HCT116 (cell line): ENCODE results near the gene SHC1. TPM values are rescaled to one million over a fixed set of nuclear protein-coding genes. Genes with fewer than 3 reads are reported as not detected.

Source experiments
- ATAC-seq: fragments of 200-7000 bp; cut with Tn5 transposase; 2 replicates; pipeline ENCODE4 v1.9.1; 2020; ENCODE audit warnings: mild to moderate bottlenecking, moderate library complexity
- BruUV-seq: library from RNA; stranded (reverse); fragments of 400-500 nt; replicated peaks from 2 replicates; lab custom pipeline; 2021; lab: Mats Ljungman, UMichigan
- CTCF ChIA-PET: fragments of 300-600 bp; sonication (Branson Sonifier 250); formaldehyde crosslinking; loops from one replicate; lab custom pipeline; 2021; ENCODE audit warnings: antibody characterized with exemption; lab: Charles Lee
- POLR2A ChIA-PET: fragments of 300-600, 350-600 bp; sonication (Branson Sonifier 250); formaldehyde crosslinking; loops from one replicate; lab custom pipeline; 2021; ENCODE audit warnings: antibody characterized with exemption; lab: Charles Lee
- RAD21 ChIA-PET, 2 experiments: fragments of 300-600 bp; sonication (Branson Sonifier 250); formaldehyde crosslinking; loops; one replicate each; lab custom pipeline; 2023; ENCODE audit warnings: low total read pairs in 2 of 2; ENCODE audit not compliant: uncharacterized antibody in 2 of 2, unreplicated experiment in 2 of 2, low non-redundant PET in 1 of 2; lab: Charles Lee
- DNase-seq: peaks from one replicate; pipeline ENCODE4 v3.0.0-alpha.2; 2010; ENCODE audit warnings: low read depth, low spot score
- H2AFZ ChIP-seq: fragments of 200-600 bp; shearing (Covaris generic), sonication (generic); 2 replicates; pipeline ENCODE4 v1.6.1; 2017; ENCODE audit warnings: low read depth, mixed run types, mixed read lengths, antibody characterized with exemption, low read length; ENCODE audit not compliant: poor library complexity, severe bottlenecking
- H3K27ac ChIP-seq: 2 replicates; pipeline ENCODE4 v1.5.1; 2012; ENCODE audit warnings: low read depth, low read length
- H3K27me3 ChIP-seq: fragments of 200-600 bp; sonication (generic); 2 replicates; pipeline ENCODE4 v1.6.1; 2016; ENCODE audit warnings: mixed run types, low read length, mixed read lengths; ENCODE audit not compliant: insufficient read depth
- H3K36me3 ChIP-seq, 2 experiments: fragments of 200-500 bp in 1 of 2; fragments of 200-600 bp in 1 of 2; sonication (Bioruptor generic) in 1 of 2; sonication (generic) in 1 of 2; 2 replicates each; pipeline versions ENCODE4 v1.5.1 to v1.6.1; 2014 to 2016; ENCODE audit warnings: low read length in 2 of 2, inconsistent platforms in 1 of 2, mixed read lengths in 1 of 2, mixed run types in 1 of 2; ENCODE audit not compliant: insufficient read depth in 2 of 2, control insufficient read depth in 1 of 2
- H3K4me1 ChIP-seq, 2 experiments: fragments of 200-600 bp in 1 of 2; sonication (generic) in 1 of 2; 2 replicates each; pipeline versions ENCODE4 v1.5.1 to v1.6.1; 2012 to 2017; ENCODE audit warnings: low read length in 2 of 2, inconsistent platforms in 1 of 2, mild to moderate bottlenecking in 1 of 2, mixed read lengths in 1 of 2, mixed run types in 1 of 2, moderate library complexity in 1 of 2; ENCODE audit not compliant: insufficient read depth in 2 of 2, control insufficient read depth in 1 of 2
- H3K4me2 ChIP-seq: fragments of 200-600 bp; sonication (generic); 2 replicates; pipeline ENCODE4 v1.6.1; 2017; ENCODE audit warnings: mixed run types, low read length, mixed read lengths
- H3K4me3 ChIP-seq, 2 experiments: fragments of 200-600 bp in 1 of 2; sonication (generic) in 1 of 2; replicated peaks in 1 of 2; 2 replicates each; pipeline ENCODE4 v1.5.1; 2011 to 2016; ENCODE audit warnings: low read length in 2 of 2, control low read depth in 1 of 2, low read depth in 1 of 2, mild to moderate bottlenecking in 1 of 2, mixed read lengths in 1 of 2, mixed run types in 1 of 2
- H3K79me2 ChIP-seq: fragments of 200-600 bp; sonication (generic); 2 replicates; pipeline ENCODE4 v1.6.1; 2017; ENCODE audit warnings: mild to moderate bottlenecking, mixed run types, low read length, moderate library complexity, mixed read lengths; ENCODE audit not compliant: insufficient read depth
- H3K9ac ChIP-seq: fragments of 200-600 bp; sonication (generic); 2 replicates; pipeline ENCODE4 v1.6.1; 2016; ENCODE audit warnings: low read length, mixed read lengths
- H3K9me2 ChIP-seq: fragments of 200-600 bp; sonication (generic), shearing (Covaris generic); 2 replicates; pipeline ENCODE4 v1.6.1; 2017; ENCODE audit warnings: mixed run types, mild to moderate bottlenecking, moderate library complexity; ENCODE audit not compliant: insufficient read depth
- H3K9me3 ChIP-seq, 2 experiments: fragments of 200-500 bp in 1 of 2; fragments of 200-600 bp in 1 of 2; sonication (Bioruptor generic) in 1 of 2; sonication (generic) in 1 of 2; 2 replicates each; pipeline ENCODE4 v1.6.1; 2014 to 2017; ENCODE audit warnings: low read length in 2 of 2, mixed read lengths in 2 of 2, inconsistent platforms in 1 of 2, low read depth in 1 of 2, mild to moderate bottlenecking in 1 of 2, mixed run types in 1 of 2, moderate library complexity in 1 of 2; ENCODE audit not compliant: control insufficient read depth in 1 of 2, insufficient read depth in 1 of 2
- H4K20me1 ChIP-seq: fragments of 200-600 bp; sonication (generic), shearing (Covaris generic); 2 replicates; pipeline ENCODE4 v1.6.1; 2017; ENCODE audit warnings: mixed run types, mild to moderate bottlenecking, moderate library complexity; ENCODE audit not compliant: insufficient read depth
- CBX3 ChIP-seq: IDR thresholded peaks from 2 replicates; pipeline ENCODE4 v1.6.1; 2012; ENCODE audit warnings: low read depth
- EGR1 ChIP-seq: IDR thresholded peaks from 2 replicates; pipeline ENCODE4 v1.6.1; 2012; ENCODE audit warnings: low read depth
- ELF1 ChIP-seq: IDR thresholded peaks from 2 replicates; pipeline ENCODE4 v1.6.1; 2012; ENCODE audit warnings: low read depth, borderline replicate concordance
- EZH2 ChIP-seq: fragments of 200-600 bp; sonication (generic); IDR thresholded peaks from 2 replicates; pipeline ENCODE4 v1.6.1; 2017; ENCODE audit warnings: antibody characterized with exemption, mixed run types
- FOSL1 ChIP-seq: IDR thresholded peaks from 2 replicates; pipeline ENCODE4 v1.6.1; 2012; ENCODE audit warnings: low read depth
- JUND ChIP-seq: IDR thresholded peaks from 2 replicates; pipeline ENCODE4 v1.6.1; 2012
- POLR2A ChIP-seq: IDR thresholded peaks from 2 replicates; pipeline ENCODE4 v1.7.0; 2011; ENCODE audit warnings: borderline replicate concordance; ENCODE audit not compliant: insufficient read depth, insufficient read length; ENCODE audit errors: extremely low read depth
- POLR2AphosphoS5 ChIP-seq: IDR thresholded peaks from 2 replicates; pipeline ENCODE4 v1.6.1; 2011; ENCODE audit warnings: mild to moderate bottlenecking, low read depth, low read length, moderate library complexity
- RAD21 ChIP-seq: IDR thresholded peaks from 2 replicates; pipeline ENCODE4 v1.6.1; 2012; ENCODE audit warnings: low read depth, mild to moderate bottlenecking
- REST ChIP-seq: IDR thresholded peaks from 2 replicates; pipeline ENCODE4 v1.6.1; 2012; ENCODE audit warnings: low read depth
- SRF ChIP-seq: IDR thresholded peaks from 2 replicates; pipeline ENCODE4 v1.6.1; 2012; ENCODE audit warnings: low read depth
- TCF7L2 ChIP-seq: IDR thresholded peaks from 2 replicates; pipeline ENCODE4 v1.7.0; 2011; ENCODE audit warnings: borderline replicate concordance, inconsistent platforms; ENCODE audit not compliant: insufficient read depth, insufficient read length; ENCODE audit errors: extremely low read depth
- ZBTB33 ChIP-seq: IDR thresholded peaks from 2 replicates; pipeline ENCODE4 v1.6.1; 2011; ENCODE audit warnings: mild to moderate bottlenecking, low read length, moderate library complexity; ENCODE audit not compliant: insufficient replicate concordance; ENCODE audit errors: extremely low read depth
- ZFX ChIP-seq: fragments of 450-650 bp; IDR thresholded peaks from 2 replicates; pipeline ENCODE4 v1.6.1; 2017
- ZNF274 ChIP-seq: fragments of 200-500 bp; sonication (Bioruptor generic); IDR thresholded peaks from 2 replicates; pipeline ENCODE4 v1.6.1; 2014; ENCODE audit warnings: mild to moderate bottlenecking, low read depth, low read length, inconsistent platforms
- intact Hi-C: fragments of 100-400 bp; cut with micrococcal nuclease; formaldehyde crosslinking; loops from 2 replicates; pipeline ENCODE4 v1.10.0; 2022
- total RNA-seq: library from RNA; stranded (reverse); gene quantifications from one replicate; pipeline ENCODE4 v1.2.1, GENCODE V29; 2021; ENCODE audit not compliant: unreplicated experiment
- TF ChIP-seq, protein P1 (sequence below): IDR thresholded peaks from 2 replicates; pipeline ENCODE4 v1.6.1; 2012
- TF ChIP-seq, protein P2 (sequence below), 3 experiments: fragments of 200-600 bp in 1 of 3; sonication (generic) in 1 of 3; IDR thresholded peaks in 2 of 3; conservative IDR thresholded peaks in 1 of 3; 2 replicates each; pipeline ENCODE4 v1.5.1; 2012 to 2017; ENCODE audit warnings: low read depth in 2 of 3, low read length in 2 of 3, antibody characterized with exemption in 1 of 3, borderline replicate concordance in 1 of 3, control low read depth in 1 of 3, mild to moderate bottlenecking in 1 of 3, mixed read lengths in 1 of 3, mixed run types in 1 of 3, moderate library complexity in 1 of 3; ENCODE audit not compliant: insufficient read depth in 1 of 3

SHC1 gene
- total RNA-seq, 1 experiment from 2014 or later = 148 TPM

- POLR2A ChIA-PET = interaction anchor here (1.3 kb wide), 1 partner anchor 11 kb away, joined by 4 read pairs; no protein-coding TSS in a partner anchor
- H3K9ac ChIP-seq = no peak overlapping the region
- no peak overlapping the region for H3K27ac ChIP-seq
- H3K27me3 ChIP-seq = no peaks in the 10 kb centered on the region
- BruUV-seq = no TSS peak
- ATAC-seq (0 out of 2 replicates have a peak, but pooled peaks have one; percentile 5), DNase-seq (no peak)
- H3K79me2 ChIP-seq = no peaks in the 10 kb centered on the region
- H4K20me1 ChIP-seq = no peaks in the 10 kb centered on the region
- no peaks in the 10 kb centered on the region for H3K9me2 ChIP-seq
- H3K4me3 ChIP-seq = no peak overlapping the region
- H3K9me3 ChIP-seq = no peaks in the 10 kb centered on the region
- TF ChIP-seq, protein P1, sequence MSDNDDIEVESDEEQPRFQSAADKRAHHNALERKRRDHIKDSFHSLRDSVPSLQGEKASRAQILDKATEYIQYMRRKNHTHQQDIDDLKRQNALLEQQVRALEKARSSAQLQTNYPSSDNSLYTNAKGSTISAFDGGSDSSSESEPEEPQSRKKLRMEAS = no peak
- TF ChIP-seq RAD21 = no peak
- TF ChIP-seq EGR1 = no peak
- TF ChIP-seq TCF7L2 = no peak
- TF ChIP-seq POLR2AphosphoS5 = no peak
- no peak for TF ChIP-seq REST
- no peak for TF ChIP-seq EZH2
- no peak for TF ChIP-seq SRF
- TF ChIP-seq CBX3 = no peak
- TF ChIP-seq, protein P2, sequence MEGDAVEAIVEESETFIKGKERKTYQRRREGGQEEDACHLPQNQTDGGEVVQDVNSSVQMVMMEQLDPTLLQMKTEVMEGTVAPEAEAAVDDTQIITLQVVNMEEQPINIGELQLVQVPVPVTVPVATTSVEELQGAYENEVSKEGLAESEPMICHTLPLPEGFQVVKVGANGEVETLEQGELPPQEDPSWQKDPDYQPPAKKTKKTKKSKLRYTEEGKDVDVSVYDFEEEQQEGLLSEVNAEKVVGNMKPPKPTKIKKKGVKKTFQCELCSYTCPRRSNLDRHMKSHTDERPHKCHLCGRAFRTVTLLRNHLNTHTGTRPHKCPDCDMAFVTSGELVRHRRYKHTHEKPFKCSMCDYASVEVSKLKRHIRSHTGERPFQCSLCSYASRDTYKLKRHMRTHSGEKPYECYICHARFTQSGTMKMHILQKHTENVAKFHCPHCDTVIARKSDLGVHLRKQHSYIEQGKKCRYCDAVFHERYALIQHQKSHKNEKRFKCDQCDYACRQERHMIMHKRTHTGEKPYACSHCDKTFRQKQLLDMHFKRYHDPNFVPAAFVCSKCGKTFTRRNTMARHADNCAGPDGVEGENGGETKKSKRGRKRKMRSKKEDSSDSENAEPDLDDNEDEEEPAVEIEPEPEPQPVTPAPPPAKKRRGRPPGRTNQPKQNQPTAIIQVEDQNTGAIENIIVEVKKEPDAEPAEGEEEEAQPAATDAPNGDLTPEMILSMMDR (IDR thresholded peaks at IDR 0.05 in 2 of 3, conservative IDR thresholded peaks at IDR 0.05 in 1 of 3; ENCODE audit: borderline replicate concordance in 1 of 3, insufficient read depth in 1 of 3, low read depth in 2 of 3, low read length in 2 of 3) = no peak
- no peak for TF ChIP-seq ELF1
- no peak for TF ChIP-seq JUND
- TF ChIP-seq ZNF274 = no peak
- TF ChIP-seq ZFX = no peak
- TF ChIP-seq FOSL1 = no peak
- TF ChIP-seq POLR2A = no peak
- no peak for TF ChIP-seq ZBTB33
- no peaks in the 10 kb centered on the region for H3K36me3 ChIP-seq
- no peak overlapping the region for H2AFZ ChIP-seq
- peaks cover 0 to 8% of the 10 kb centered on the region in 2 experiments; a peak in 1 of 4 replicates for H3K4me1 ChIP-seq
- RAD21 ChIA-PET = interaction anchor here (0.5 to 1.5 kb wide), 4 partner anchors 15 to 275 kb away, joined by 3 to 5 read pairs (median 4); no protein-coding TSS in a partner anchor
- no peak overlapping the region for H3K4me2 ChIP-seq
- intact Hi-C loops = loop anchor here (1.0 kb wide), 1 partner anchor 385 kb away; no protein-coding TSS in a partner anchor
- CTCF ChIA-PET = interaction anchor here (0.7 to 1.4 kb wide), 7 partner anchors 21 to 462 kb away, joined by 3 read pairs; partner anchors contain the start of gene ADAM15
These were observed 26.0 kb downstream of the SHC1 start for GRCh38 chr1:154944401-154945159.
